COR-L47 (cell line): Measurements from ENCODE around the gene INHBE.
"Not testable (repeated sequence)": the region's sequence is repeated elsewhere in the genome, so short reads cannot be mapped to it uniquely, and the experiment has no call there.

Experiments used
- DNase-seq: peaks from one replicate; lab custom pipeline; 2025; lab: John Stamatoyannopoulos, UW

Gene INHBE

DNA sequence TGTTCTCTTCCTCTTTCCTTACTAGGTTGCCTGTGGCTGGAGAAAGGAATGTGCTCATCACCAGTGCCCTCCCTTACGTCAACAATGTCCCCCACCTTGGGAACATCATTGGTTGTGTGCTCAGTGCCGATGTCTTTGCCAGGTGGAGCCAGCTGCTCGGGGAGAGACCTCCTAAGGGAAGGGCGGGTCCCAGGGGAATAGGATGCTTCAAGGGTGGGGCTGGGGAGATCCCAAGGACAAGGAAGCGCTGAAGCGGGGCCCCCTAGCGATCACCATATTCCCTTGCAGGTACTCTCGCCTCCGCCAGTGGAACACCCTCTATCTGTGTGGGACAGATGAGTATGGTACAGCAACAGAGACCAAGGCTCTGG lies 43.0 kb downstream of the INHBE start:
- no peak for DNase-seq

DNA sequence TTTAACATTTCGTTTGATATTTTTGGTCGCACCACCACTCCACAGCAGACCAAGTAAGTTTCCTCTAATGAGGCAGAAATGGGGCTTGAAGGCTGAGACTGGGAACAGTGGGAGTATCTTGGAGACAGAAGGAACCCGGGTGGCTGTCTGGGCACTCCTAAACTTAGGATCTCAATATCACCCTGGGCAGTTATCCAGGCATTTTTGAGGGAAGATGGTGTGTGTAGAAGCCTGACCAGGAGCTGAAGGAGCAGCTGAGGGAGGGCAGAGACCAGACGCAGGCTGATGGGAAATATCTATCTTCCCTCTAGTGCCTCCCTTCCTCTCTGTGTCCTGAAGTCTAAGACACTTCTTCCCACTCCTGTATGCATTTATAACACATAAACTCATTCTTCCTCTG lies 43.5 kb downstream of the INHBE start:
- no peak for DNase-seq

DNA sequence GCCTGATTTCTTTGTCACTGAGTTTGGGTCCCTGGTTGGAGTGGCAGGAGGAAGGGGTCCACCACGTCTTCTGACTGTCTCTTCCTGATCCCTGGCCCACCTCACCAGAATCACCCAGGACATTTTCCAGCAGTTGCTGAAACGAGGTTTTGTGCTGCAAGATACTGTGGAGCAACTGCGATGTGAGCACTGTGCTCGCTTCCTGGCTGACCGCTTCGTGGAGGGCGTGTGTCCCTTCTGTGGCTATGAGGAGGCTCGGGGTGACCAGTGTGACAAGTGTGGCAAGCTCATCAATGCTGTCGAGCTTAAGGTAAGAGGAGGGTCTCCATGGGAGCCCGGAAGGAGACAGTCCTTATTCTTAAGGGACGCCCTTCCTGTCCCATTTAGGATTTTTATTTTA lies 45.1 kb downstream of the INHBE start:
- no peak for DNase-seq

GRCh38 chr12:57502311-57502969 lies 47.3 kb downstream of the INHBE start:
- not testable (repeated sequence) for DNase-seq

DNA sequence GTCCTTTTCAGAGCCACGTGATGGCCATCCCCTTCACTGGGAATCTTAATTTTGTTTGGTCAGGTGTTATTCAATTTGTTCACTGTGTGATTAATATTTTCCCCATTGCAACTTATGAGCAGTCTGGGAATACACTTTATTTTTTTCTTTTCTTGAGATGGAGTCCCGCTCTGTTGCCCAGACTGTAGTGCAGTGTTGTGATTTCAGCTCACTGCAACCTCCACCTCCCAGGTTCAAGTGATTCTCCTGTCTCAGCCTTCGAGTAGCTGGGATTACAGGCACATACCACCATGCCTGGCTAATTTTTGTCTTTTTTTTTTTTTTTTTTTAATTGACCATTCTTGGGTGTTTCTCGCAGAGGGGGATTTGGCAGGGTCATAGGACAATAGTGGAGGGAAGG lies 51.4 kb downstream of the INHBE start:
- not testable (repeated sequence) for DNase-seq
